ENCODE data around the gene USP33.
"Not testable (repeated sequence)": the region's sequence is repeated elsewhere in the genome, so short reads cannot be mapped to it uniquely, and the experiment has no call there.

GRCh38 chr1:77674807-77675206 lies 84.8 kb downstream of the USP33 start:
- TF ChIP-seq POLR2A, CTCF (IDR thresholded peaks at IDR 0.05): not testable (repeated sequence)
